Caco-2 (cell line): ENCODE data around the gene MYLK4. TPM values are rescaled to one million over a fixed set of nuclear protein-coding genes. Genes with fewer than 3 reads are reported as not detected.

ENCODE experiments used
- BruUV-seq: library from RNA; stranded (reverse); fragments of 400-500 nt; replicated peaks from 2 replicates; lab custom pipeline; 2021; lab: Mats Ljungman, UMichigan
- CTCF ChIA-PET: fragments of 300-600 bp; sonication (Branson Sonifier 250); formaldehyde crosslinking; loops from one replicate; lab custom pipeline; 2022; ENCODE audit warnings: antibody characterized with exemption; lab: Charles Lee
- POLR2A ChIA-PET: fragments of 300-600 bp; sonication (Branson Sonifier 250); formaldehyde crosslinking; loops from one replicate; lab custom pipeline; 2022; ENCODE audit warnings: antibody characterized with exemption; lab: Charles Lee
- DNase-seq, 2 experiments: peaks; one replicate each; pipeline versions ENCODE4 v3.0.0 to v3.0.0-alpha.2; 2020 to 2022
- H3K27me3 ChIP-seq: replicated peaks from 2 replicates; pipeline ENCODE4 v1.6.0; 2011; ENCODE audit warnings: low read length; ENCODE audit not compliant: control insufficient read depth, insufficient read depth
- H3K36me3 ChIP-seq: 2 replicates; pipeline ENCODE4 v1.5.1; 2011; ENCODE audit warnings: low read length; ENCODE audit not compliant: control insufficient read depth, insufficient read depth
- H3K4me1 ChIP-seq: fragments of 250-450 bp; sonication (Bioruptor Pico); 2 replicates; pipeline ENCODE4 v1.5.1; 2020; ENCODE audit warnings: mild to moderate bottlenecking
- H3K4me3 ChIP-seq: 2 replicates; pipeline ENCODE4 v1.5.1; 2011; ENCODE audit warnings: low read depth, mild to moderate bottlenecking, control low read depth, low read length
- H3K9me3 ChIP-seq: fragments of 250-450 bp; sonication (Bioruptor Pico); 2 replicates; pipeline ENCODE4 v1.5.1; 2020; ENCODE audit warnings: mild to moderate bottlenecking, moderate library complexity
- H3K27ac Mint-ChIP-seq: one replicate; pipeline ENCODE4 v1.8.0; 2022; ENCODE audit warnings: mixed read lengths; ENCODE audit not compliant: unreplicated experiment
- H3K27me3 Mint-ChIP-seq: one replicate; pipeline ENCODE4 v1.8.0; 2022; ENCODE audit warnings: mixed read lengths; ENCODE audit not compliant: insufficient read depth, unreplicated experiment
- H3K36me3 Mint-ChIP-seq: one replicate; pipeline ENCODE4 v1.8.0; 2022; ENCODE audit warnings: mild to moderate bottlenecking, mixed read lengths; ENCODE audit not compliant: insufficient read depth, unreplicated experiment
- H3K4me1 Mint-ChIP-seq: one replicate; pipeline ENCODE4 v1.8.0; 2022; ENCODE audit warnings: low read depth, mixed read lengths; ENCODE audit not compliant: unreplicated experiment
- H3K4me3 Mint-ChIP-seq: one replicate; pipeline ENCODE4 v1.8.0; 2022; ENCODE audit warnings: mild to moderate bottlenecking, moderate library complexity, mixed read lengths; ENCODE audit not compliant: unreplicated experiment
- H3K9me3 Mint-ChIP-seq: one replicate; pipeline ENCODE4 v1.8.0; 2022; ENCODE audit warnings: mixed read lengths; ENCODE audit not compliant: unreplicated experiment
- intact Hi-C: fragments of 100-400 bp; cut with micrococcal nuclease; formaldehyde crosslinking; loops from one replicate; pipeline ENCODE4 v1.10.0; 2022; ENCODE audit not compliant: unreplicated experiment
- total RNA-seq: library from RNA; stranded (reverse); gene quantifications from 2 replicates; pipeline ENCODE4 v1.2.3, GENCODE V29; 2022
- TF ChIP-seq, protein P1 (sequence below), 2 experiments: fragments of 200-600 bp in 1 of 2; IDR thresholded peaks; 1 replicate in 1 of 2; 2 replicates in 1 of 2; pipeline versions ENCODE4 v1.5.1 to v1.8.0; 2011 to 2022; ENCODE audit warnings: antibody characterized with exemption in 1 of 2, control low read depth in 1 of 2, inconsistent platforms in 1 of 2, low read depth in 1 of 2, low read length in 1 of 2, mild to moderate bottlenecking in 1 of 2, moderate library complexity in 1 of 2; ENCODE audit not compliant: insufficient read depth in 1 of 2, severe bottlenecking in 1 of 2, unreplicated experiment in 1 of 2

MYLK4 gene
- total RNA-seq, 1 experiment from 2014 or later, result 0.75 TPM

DNA sequence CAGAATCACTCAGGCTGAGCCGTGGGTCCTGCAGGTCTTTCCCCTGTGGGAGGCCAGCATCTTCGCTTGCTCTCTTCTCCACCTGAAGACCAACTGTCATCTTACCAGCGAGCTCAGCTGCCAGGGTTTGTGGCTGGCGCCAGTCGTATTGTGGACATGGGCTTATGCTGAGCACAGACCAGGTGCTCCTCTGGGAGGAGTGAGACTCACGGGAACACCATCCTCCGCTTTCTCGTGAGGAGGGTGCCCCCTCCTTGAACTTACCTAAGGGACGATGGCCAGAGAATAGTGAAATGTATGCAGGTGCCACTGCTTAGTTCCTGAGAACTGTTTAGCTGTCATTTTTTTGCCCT lies 31.6 kb upstream of the MYLK4 start:
- Mint-ChIP-seq H3K4me3 (no peak overlapping the region), H3K27me3 (no peaks in the 10 kb centered on the region), H3K36me3 (peaks cover 38% of the 10 kb centered on the region), H3K9me3 (no peaks in the 10 kb centered on the region), H3K4me1 (no peaks in the 10 kb centered on the region), H3K27ac (no peak overlapping the region)
- H3K4me3 ChIP-seq, result no peak overlapping the region
- no peaks in the 10 kb centered on the region for H3K9me3 ChIP-seq
- no peaks in the 10 kb centered on the region for H3K27me3 ChIP-seq
- TF ChIP-seq, protein P1, sequence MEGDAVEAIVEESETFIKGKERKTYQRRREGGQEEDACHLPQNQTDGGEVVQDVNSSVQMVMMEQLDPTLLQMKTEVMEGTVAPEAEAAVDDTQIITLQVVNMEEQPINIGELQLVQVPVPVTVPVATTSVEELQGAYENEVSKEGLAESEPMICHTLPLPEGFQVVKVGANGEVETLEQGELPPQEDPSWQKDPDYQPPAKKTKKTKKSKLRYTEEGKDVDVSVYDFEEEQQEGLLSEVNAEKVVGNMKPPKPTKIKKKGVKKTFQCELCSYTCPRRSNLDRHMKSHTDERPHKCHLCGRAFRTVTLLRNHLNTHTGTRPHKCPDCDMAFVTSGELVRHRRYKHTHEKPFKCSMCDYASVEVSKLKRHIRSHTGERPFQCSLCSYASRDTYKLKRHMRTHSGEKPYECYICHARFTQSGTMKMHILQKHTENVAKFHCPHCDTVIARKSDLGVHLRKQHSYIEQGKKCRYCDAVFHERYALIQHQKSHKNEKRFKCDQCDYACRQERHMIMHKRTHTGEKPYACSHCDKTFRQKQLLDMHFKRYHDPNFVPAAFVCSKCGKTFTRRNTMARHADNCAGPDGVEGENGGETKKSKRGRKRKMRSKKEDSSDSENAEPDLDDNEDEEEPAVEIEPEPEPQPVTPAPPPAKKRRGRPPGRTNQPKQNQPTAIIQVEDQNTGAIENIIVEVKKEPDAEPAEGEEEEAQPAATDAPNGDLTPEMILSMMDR (IDR thresholded peaks at IDR 0.05; ENCODE audit: insufficient read depth in 1 of 2, low read depth in 1 of 2, low read length in 1 of 2, severe bottlenecking in 1 of 2, unreplicated experiment in 1 of 2), result no peak
- peaks cover 1% of the 10 kb centered on the region for H3K36me3 ChIP-seq
- intact Hi-C loops, result no loop called here
- ChIA-PET POLR2A (no interaction called here), CTCF (no interaction called here)
- DNase-seq, result no peak
- H3K4me1 ChIP-seq, result no peaks in the 10 kb centered on the region
- no TSS peak for BruUV-seq

DNA sequence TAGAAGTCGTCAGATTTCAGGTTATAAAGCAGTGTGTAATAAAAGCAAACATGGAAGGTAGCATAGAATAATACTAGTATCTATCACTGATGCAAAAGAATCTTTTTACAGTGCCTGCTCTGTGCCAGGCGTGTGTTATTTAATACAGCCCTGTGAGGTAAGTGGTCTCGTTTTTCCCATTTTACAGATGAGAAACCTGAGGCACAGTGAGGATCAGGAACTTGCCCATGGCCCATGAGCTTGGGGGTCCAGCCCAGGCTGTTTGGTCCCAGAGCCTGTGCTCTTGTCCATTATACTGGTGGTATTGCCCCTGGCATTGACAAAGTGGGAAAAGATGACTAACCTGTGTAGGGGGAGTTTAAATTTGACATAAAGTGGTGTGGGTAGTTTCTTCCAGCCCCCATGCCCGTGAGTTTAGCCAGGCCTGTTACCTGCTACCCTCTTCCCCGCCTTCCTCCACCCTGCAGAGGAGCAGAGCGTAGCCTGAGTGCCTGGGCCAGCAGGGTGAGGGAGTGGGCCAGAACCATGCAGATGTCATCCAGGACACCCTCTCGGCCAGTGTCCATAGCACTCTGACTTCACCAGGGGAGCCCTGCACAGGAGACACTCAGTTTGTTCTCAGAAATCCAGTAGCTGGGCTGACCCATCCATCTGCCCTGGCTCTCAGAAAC lies 31.1 kb upstream of the MYLK4 start:
- Mint-ChIP-seq H3K36me3 (peaks cover 33% of the 10 kb centered on the region), H3K4me3 (no peak overlapping the region), H3K27ac (no peak overlapping the region), H3K27me3 (no peaks in the 10 kb centered on the region), H3K4me1 (no peaks in the 10 kb centered on the region), H3K9me3 (no peaks in the 10 kb centered on the region)
- POLR2A ChIA-PET, result no interaction called here
- Histone ChIP-seq H3K9me3 (no peaks in the 10 kb centered on the region), H3K36me3 (peaks cover 1% of the 10 kb centered on the region), H3K4me1 (no peaks in the 10 kb centered on the region), H3K4me3 (no peak overlapping the region), H3K27me3 (no peaks in the 10 kb centered on the region)
- TF ChIP-seq, protein P1 (IDR thresholded peaks at IDR 0.05; ENCODE audit: insufficient read depth in 1 of 2, low read depth in 1 of 2, low read length in 1 of 2, severe bottlenecking in 1 of 2, unreplicated experiment in 1 of 2), result no peak
- CTCF ChIA-PET, result no interaction called here
- DNase-seq, result no peak
- BruUV-seq, result no TSS peak
- intact Hi-C loops, result no loop called here

DNA sequence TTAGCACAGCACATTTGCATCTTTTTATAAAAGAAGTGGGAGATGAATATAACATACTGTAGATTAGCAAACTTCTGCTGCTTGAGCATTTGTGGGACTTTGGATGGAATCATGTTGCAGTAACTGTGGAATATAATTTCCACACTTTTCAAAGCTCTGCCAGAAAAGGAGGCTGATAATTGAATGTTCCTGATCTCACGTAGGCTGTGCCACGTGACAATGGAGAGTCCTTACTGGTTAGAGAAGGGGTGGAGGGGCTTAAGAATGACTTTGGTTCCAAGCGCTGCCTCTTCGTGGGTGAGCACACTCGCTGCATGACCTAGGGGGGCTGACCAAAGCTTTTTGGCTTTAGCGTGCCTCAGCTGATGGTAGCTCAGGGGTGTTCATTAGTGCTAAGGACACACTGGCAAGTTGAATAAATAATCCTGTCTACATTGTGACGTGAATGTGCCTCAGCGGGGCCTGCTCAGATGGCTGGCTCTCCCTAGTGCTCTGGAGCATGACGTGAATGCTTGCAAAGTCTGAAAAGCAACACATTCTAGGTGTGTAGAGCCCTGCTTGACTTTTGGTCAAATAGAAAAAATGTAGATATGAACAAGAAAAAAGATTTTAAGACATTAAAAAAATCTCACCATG lies 29.5 kb upstream of the MYLK4 start:
- POLR2A ChIA-PET, result no interaction called here

More for the DNA sequence above, 29.5 kb upstream of the MYLK4 start:
- Mint-ChIP-seq H3K9me3 (no peaks in the 10 kb centered on the region), H3K36me3 (peaks cover 26% of the 10 kb centered on the region), H3K4me3 (no peak overlapping the region), H3K27ac (no peak overlapping the region), H3K4me1 (no peaks in the 10 kb centered on the region), H3K27me3 (no peaks in the 10 kb centered on the region)
- H3K36me3 ChIP-seq, result peaks cover 1% of the 10 kb centered on the region
- CTCF ChIA-PET, result no interaction called here
- H3K4me1 ChIP-seq, result no peaks in the 10 kb centered on the region
- BruUV-seq, result no TSS peak
- DNase-seq, result no peak
- no peaks in the 10 kb centered on the region for H3K9me3 ChIP-seq
- no peaks in the 10 kb centered on the region for H3K27me3 ChIP-seq
- H3K4me3 ChIP-seq, result no peak overlapping the region
- intact Hi-C loops, result no loop called here
- TF ChIP-seq, protein P1 (IDR thresholded peaks at IDR 0.05; ENCODE audit: insufficient read depth in 1 of 2, low read depth in 1 of 2, low read length in 1 of 2, severe bottlenecking in 1 of 2, unreplicated experiment in 1 of 2), result no peak
